ENCODE results near the gene DAB2IP.
"Not testable (repeated sequence)": the region's sequence is repeated elsewhere in the genome, so short reads cannot be mapped to it uniquely, and the experiment has no call there.

DAB2IP gene

DNA sequence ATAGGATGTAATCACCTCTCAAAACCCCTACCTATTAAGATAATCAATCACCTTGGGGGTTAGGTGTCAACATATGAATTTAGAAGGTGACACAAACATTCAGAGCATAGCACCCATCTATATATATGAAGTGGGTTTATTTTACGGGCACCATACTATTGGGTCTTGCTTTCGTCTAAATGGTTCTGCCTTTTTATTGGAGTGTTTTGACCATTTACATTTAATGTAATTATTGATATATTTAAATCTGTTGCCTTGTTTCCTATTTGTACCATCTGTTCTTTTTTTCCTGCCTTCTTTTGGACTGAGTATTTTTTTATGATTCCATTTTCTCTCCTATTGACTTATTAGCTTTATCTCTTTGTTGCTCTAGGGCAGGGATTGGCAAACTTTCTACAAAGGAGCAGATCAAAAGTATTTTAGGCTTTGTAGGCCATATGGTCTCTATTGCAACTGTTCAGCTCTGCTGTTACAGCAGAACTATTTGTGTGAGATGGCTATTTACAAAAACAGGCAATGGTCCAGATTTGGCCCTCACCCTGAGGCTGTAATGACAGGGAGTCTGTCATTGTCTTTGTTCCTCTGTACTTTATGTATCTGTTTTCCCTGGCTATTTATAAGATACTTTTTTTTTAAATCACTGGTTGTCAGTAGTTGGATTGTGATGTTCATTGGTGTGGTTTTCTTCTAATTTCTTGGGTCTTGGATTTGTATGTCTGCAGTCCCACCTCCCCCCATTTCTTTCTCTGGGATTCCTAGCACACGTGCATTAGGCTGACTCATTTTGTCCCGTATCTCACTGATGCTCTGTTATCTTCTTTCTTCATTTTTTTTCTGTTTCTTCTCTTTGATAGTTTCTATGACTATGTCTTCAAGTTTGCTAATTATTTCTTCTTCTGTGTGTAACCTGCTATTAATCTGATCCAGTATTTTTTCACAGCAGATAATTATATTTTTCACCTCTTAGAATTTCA, 127.1 kb downstream of the DAB2IP start:
- no peak for DNase-seq

DNA sequence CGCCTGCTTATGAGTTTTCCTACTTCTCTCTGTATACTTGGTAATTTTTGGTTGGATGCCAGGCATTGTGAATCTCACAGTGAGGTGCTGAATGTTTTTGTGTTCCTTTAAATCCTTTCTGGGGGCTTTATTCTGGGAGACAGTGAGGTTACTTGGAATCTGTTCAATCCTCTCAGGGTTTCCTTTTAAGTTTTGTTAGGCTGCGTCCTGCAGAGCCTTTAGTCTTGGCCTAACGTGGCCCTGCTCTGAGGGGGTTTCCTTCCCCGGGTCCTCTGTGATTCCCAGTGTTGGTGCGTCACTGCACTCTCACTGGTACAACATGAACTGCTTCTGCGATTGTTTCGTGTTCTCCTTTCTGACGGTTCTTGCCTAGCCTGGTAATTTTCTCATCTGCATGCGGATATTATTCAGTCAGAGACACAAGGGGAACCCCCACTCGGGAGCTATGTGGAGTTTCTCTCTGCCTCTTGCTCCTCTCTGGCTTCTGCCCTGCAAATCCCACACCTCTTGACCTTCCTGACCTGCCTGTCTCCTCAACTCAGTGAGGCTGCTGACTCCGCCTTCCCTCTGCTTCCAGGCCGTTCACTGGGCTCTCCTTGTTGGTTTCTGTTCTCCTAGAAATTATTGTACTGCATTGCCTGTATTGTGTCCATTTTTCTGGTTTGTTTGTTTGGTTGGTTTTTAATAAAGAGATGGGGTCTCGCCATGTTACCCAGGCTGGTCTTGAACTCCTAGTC, 128.1 kb downstream of the DAB2IP start:
- DNase-seq = no peak

DNA sequence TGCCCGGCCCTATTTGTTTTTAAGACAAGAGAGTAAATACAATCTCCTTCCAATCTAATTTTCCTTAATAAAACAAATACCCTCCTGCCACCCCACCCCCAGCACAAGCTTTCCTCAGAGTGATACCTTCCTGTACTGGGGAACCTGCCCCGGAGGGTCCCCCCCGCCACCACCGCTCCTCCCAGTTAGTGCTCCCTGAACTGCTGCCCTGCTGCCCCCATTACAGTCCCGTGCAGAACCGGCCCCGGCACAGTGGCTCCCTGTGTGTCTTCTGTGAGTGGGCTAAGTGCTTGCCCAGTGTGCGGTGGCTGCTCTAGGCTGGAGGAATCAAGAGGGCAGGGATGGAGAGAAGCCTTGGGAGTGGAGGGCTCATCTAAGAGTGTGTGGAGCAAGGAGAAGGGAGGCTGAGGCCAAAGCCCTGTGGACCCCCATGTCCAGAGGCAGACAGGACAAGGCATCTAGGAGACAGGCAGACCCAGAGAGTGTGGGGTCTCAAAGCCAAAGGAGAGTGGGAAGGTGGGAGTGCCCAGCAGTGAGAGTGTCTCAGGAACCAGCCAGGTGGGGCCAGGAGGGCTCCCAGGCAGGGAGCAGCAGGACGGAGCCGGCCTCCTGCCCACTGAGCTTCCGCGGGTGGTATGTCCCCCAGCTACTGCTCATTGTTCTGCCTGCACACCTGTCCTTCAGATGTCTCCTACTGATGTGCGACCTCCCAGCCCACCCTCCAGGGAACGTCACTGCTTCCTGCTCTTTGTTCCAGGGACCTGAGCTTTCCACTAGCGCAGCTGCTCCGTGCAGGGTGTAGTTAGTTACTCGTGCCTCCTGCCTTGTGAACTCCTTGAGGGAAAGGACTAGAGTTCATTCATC, 129.0 kb downstream of the DAB2IP start:
- no peak for DNase-seq

DNA sequence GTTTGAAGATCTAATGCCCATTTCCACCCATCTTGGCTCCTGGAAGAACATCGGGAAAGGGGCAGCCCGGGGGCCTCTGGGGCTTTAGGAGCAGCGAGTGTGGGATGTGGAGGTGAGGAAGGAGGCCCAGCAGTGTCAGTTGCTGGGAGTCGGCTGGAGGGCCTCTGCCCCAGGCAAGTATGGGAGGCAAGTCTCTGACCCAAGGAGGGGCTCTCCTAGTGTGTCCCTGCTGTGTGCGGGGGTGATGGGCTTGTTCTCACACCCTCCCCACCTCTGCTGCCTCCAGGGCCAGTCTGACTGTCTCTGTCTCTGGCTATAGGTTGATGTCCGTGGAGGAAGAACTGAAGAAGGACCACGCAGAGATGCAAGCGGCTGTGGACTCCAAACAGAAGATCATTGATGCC, 129.7 kb downstream of the DAB2IP start:
- no peak for DNase-seq

DNA sequence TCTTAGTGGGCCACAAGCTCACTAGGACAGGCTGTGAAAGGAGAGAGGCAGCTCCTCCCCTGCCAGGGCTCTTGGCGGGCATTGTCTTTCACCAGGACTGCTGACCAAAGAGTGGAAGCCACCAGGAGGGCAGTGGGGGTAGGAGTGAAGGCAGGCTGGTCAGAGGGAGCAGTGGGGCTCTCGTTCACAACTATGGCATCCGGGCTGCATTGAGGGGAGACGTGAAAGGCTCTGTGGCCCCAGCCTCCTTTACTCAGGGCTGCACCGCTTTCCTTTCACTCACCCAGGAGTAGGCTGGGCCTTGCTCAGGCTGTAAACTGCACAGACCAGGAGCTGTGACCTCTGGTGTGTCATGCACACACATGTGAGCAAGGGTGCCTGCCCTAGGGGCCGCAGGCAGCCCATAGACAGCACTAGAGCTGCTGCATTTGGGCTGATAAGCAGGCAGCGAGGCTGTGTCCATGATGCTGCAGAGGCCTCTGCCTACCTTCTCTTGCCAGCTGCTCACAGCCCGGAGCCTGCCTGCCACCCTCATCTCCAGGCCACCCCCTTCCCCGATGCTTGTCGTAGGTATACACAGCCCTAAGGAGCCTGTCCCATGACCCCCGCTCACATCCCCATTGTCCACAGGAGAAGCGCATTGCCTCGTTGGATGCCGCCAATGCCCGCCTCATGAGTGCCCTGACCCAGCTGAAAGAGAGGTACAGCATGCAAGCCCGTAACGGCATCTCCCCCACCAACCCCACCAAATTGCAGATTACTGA, 130.4 kb downstream of the DAB2IP start:
- no peak for DNase-seq

DNA sequence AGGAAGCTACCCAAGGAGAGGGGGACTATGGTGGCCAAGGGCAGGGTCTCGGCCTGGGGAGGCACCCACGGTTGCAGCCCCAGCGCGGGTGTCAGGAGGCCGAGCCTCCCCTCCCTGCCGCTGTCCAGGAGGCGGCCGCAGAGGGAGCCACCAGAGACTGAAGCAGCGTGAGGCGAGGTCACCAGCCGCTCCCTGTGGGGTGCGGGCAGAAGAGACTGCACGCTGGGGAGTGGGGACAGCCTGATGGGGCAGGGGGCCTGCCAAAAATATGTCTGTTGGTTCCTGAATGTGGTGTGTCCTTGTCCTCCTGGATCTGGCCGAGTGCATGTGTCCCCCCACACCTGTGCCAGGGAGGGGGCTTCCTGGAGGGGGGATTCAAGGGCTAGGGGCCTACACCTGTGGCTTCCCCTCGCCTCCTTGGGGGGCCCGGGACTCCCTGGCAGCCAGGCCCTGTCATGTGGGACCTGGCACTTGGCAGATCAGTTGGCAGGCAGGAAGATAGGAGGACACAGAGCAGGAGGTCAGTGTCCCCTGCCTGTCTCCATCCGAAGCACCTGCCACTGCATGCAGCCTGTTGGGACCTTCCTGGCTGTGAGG, 131.2 kb downstream of the DAB2IP start:
- no peak for DNase-seq

DNA sequence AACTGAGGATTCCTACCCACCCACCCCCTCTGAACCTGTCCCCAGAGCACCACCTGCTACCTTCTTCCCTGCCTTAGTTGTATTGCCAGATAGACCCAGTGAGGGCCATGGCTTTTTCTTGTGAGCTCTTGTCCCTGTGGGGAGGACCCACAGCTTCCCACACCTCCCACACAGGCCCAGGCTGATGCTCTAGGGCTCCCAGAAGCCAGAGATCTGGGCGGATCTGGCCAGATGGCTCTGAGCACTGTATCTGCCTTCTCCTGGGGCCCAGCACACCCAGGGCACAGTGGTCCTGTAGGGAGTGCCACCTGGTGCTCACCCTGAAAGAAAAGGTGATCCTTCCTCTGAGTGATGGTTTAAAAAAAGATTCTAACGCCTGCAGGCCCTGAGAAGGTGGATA, 131.7 kb downstream of the DAB2IP start:
- DNase-seq = no peak

DNA sequence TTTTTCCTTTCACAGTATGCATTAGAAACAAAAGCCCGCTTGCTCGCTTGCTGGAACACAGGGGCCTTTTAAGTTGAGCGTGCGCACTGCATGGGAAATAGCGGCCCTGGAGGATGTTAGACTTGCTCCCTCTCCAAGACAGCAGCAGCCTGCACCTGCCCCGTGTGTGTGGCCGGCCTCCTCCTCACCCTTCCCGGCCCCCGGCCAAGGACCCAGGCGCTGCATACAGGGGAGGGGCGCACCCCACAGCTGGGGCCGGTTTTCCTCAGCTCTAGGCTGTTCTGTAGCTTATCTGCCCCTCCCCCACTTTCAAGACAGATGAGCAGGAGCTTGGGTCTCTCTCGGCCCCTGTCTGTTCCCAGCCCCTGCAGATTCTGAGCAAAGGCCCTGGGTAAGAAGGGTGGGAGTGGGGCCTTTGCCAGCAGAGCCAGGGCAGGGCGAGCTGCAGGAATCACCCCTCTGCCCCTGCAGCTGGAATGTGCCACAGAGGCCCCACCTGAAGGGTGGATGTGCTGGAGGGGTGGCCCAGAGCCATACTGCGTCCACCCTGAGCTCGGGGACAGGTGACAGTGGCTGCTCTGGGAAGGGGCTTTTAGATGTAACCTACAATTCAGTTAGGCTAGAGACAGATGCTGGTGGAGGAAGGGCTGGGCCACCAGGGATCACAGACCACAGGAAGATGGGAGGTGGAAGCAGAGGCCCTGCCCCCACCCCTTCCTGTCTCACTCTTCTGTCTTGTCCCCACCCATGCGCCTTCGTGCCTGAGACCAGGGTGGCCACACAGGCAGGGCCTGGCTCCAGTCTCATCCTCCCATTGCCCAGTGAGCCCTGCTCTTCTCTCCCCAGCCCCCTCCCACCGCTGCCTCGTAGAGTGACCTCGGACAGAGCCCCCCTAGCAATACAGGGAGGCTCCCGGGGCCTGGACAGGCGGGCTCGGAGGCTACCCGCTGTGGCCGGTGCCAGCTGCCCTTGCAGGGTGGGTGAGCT, 132.4 kb downstream of the DAB2IP start:
- DNase-seq = no peak

DNA sequence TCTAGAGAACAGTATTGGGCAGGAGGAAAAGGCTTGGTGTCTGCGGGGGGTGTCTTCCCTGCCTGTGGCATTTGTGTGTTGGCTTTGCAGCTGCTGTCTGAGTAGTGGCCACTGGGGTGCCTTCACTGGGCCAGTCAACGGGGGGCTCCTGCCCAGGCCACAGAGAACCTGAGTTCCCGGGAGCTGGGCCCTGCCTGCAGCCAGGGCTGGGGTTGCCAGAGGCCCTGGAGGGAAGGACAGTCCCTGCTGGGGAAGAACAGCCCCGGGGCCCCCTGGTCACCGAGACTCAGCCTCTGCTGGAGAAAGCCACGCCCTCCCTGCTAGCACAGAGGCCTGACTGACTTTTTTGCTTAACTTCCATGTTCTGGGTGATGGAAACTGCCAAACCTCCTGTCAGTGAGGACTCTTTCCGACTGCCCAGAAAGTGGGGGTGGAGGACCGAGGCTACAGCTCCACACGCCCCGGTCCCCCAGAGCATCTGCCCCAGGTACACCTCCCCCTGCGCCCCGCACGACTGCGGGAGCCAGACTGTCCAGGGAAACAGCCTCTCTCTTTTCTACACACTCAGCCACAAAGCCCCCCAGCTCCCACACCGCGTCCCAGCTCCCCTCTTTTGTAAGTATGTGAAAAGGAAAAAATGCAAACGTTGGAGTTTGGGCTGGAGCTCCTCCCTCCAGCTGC, 133.4 kb downstream of the DAB2IP start:
- no peak for DNase-seq

DNA sequence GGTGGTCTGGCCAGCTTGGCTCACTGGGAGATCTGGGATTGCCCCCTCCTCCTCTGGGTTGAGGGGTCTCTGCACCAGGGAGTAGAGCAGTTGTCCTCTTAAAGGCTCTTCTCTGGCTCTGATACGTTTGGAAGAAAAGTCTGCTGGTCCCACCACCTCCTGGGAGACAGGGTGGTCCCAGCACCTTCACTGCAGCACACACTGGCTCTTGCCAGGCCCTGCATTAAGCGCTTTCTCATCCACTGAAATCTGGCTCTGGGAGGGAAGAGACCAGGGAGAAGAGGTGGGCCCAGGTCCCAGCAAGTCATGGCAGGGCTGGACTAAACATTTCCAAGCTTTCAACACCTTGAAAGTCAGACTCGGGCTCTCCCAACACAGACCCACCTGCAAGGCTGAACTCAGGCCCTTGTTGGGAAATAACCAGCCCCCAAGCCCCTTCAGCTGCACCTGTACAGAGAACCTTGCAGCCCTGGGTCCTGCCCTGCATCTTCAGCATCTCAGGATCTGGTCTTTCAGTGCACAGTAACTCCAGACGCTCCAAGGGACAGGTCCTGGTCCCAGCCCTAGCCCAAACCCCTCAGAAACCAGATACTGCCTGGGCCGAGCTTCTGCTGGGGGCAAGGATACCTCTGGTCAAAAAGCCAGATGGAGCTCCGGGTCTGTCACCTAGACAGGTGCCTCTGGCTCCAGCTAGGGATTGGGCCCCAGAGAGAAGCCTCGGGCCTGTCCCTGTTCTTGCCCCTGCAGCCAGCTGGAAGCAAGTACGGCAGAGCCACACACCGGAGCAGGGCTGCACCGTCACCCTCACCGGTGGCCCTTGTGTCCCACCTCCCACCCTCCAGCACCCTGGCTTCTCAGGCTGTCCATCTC, 134.5 kb downstream of the DAB2IP start:
- no peak for DNase-seq

DNA sequence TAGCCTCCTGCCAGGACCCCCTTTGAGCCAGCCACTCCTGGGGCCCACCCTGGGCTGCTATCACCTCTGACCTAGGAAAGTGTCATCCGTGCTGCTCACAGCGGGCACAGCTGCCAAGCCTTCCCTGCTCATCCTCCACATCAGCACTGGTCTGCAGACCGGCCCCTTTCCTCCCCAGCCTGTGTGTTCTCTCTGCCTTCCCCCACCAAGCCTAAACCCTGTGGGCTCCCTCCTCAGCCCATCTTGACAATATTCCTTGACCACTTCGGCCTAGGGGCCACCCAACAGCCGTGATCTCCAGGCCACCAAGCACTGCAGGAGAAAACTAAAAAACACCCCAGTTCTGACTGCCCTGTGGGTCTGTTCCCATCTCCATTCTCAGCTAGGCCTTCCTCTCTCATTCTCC, 135.1 kb downstream of the DAB2IP start:
- DNase-seq = no peak

DNA sequence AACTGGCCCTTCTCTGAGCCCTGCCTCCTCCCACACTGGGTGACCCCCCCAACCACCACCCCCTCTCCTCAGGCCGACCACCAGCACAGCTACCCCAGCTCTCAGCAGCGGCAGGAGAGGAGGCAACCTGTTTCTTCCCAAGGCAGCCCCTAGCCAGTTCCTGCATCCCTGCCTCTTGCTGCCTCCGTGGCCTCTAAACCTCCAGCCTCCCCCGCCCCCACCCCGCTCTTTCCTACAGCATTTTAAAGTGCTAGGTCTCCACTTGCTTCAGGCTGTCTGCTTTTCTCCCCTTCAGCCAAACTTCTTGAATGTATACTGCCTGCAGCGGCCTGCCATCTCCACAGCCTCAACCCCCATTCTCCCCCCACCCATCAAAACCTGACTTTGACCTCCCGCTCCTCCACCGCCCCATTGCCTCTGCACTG, 135.6 kb downstream of the DAB2IP start:
- no peak for DNase-seq

DNA sequence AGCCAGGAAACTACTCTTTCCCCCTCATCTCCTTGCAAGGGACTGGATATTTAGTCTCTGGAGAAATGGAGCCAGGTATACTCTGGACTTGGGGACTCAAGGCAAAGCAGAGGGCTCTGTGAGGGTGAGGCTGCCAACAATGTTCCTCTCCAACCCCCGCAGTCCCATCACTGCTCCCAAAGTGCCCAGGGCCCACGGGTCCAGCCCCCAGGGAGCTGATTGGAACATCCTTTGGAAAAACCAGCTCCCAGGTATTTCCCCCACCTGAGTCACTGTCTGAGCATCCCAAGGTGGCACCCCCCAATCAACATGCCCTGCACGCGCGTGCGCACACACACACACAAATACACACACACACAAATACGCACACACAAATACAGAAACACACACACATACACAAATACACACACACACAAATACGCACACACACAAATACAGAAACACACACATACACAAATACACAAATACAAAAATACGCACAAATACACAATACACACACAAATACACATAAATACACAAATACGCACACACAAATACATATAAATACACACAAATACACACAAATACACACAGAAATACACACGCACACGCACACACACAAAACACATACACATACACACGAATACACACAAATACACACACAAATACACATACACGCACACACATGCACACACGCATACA, 137.4 kb downstream of the DAB2IP start:
- no peak for DNase-seq

DNA sequence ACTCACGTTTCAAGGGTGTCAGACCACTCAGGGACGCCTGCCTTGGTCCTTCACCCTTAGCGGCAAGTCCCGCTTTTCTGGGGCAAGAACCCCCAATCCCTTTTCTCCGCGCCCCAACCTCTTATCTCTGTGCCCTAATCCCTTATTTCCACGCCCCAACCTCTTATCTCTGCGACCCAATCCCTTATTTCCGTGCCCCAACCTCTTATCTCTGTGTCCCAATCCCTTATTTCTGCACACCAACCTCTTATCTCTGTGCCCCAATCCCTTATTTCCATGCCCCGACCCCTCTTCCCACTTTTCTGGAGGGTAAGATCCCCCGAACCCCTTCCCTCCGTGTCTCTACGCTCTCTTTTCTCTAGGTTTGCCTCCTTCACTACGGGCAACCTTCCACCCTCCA, 139.4 kb downstream of the DAB2IP start:
- DNase-seq = no peak

DNA sequence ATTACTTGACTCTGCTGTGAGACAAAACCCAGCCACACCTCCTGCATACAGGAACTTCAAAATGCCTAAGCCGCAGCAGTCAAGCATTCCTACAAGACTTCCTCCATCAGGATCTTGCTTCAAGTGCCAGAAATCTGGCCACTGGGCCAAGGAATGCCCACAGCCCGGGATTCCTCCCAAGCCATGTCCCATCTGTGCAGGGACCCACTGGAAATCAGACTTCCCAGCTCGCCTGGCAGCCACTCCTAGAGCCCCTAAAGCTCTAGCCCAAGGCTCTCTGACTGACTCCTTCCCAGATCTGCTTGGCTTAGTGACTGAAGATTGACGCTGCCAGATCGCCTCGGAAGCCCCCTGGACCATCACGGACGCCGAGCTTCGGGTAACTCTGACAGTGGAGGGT, 141.0 kb downstream of the DAB2IP start:
- not testable (repeated sequence) for DNase-seq

DNA sequence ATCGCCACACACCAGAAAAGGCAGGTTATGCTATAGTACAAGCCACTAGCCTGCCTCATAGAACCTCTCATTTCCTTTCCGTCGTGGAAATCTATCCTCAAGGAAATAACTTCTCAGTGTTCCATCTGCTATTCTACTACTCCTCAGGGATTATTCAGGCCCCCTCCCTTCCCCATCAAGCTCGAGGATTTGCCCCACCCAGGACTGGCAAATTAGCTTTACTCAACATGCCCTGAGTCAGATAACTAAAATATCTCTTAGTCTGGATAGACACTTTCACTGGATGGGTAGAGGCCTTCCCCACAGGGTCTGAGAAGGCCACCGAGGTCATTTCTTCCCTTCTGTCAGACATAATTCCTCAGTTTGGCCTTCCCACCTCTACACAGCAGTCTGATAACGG, 142.9 kb downstream of the DAB2IP start:
- DNase-seq = not testable (repeated sequence)

DNA sequence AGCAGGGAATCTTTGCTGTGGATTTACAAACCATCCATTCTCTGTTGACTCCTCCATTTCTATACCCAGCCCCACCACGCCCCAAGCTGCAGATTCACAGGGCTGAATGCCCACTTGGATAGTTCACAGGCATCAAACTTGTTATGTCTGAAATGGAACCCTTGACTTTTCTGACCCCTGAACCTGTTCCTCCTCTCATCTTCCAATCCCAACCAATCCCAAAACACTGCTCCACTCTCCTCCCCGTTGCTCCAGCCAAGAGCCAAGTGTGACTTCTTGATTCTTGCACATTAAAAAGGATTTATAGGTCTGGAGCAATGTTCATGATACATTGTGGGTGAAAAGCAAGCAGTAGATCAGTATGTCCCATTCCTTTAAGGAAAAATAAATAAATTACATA, 145.6 kb downstream of the DAB2IP start:
- no peak for DNase-seq

DNA sequence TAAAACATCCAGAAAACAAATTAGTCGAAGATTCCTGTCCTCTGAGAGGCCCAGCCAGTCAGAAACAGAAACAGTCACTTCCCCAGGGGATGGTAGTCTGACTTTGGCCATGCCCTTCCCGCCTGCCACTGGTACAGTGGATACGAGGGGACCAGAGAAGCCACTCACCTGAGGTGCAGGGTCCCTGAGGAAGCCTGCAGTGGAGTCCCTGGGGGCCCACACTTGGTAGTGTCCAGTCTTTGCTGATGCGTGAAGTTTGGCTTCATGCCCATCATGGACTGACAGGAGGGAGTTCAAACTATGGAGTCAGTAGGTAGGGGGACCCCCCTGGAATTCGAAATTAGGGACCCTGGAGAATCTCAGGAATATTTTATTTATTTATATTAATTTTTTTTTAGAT, 147.5 kb downstream of the DAB2IP start:
- DNase-seq = no peak
